ENCODE data around the gene OR6N1. TPM values are rescaled to one million over a fixed set of nuclear protein-coding genes. Genes with fewer than 3 reads are reported as not detected.

The OR6N1 gene
- total and polyA plus RNA-seq, 8 donors: not detected

DNA sequence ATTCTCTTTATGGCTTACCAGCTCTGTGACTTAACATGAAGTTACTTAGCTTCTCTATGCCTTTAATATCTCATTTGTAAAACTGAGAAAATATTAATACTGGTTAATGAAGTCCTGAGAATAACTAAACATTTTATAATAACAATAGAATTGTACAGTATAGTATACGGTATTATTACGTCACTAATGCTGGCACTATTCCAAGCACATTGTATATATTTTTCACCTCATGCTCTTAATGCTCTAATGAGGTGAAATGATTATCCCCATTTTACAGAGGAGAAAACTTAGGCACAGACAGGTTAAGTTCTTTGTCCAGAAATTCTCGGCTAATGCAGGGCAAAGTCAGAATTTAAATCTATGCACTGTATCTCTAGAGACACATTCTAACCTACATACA is 52.3 kb downstream of the OR6N1 start:
- ATAC-seq (no peak), FAIRE-seq (no peak), DNase-seq (no peak)
- WGBS, 2 donors: 38 to 52% methylated on average over 3 of the region's 3 CpGs
- peaks cover 0 to 9% (median 2%) of the 10 kb centered on the region in 4 donors for H3K27me3 ChIP-seq
- TF ChIP-seq, protein P1, sequence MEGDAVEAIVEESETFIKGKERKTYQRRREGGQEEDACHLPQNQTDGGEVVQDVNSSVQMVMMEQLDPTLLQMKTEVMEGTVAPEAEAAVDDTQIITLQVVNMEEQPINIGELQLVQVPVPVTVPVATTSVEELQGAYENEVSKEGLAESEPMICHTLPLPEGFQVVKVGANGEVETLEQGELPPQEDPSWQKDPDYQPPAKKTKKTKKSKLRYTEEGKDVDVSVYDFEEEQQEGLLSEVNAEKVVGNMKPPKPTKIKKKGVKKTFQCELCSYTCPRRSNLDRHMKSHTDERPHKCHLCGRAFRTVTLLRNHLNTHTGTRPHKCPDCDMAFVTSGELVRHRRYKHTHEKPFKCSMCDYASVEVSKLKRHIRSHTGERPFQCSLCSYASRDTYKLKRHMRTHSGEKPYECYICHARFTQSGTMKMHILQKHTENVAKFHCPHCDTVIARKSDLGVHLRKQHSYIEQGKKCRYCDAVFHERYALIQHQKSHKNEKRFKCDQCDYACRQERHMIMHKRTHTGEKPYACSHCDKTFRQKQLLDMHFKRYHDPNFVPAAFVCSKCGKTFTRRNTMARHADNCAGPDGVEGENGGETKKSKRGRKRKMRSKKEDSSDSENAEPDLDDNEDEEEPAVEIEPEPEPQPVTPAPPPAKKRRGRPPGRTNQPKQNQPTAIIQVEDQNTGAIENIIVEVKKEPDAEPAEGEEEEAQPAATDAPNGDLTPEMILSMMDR (IDR thresholded peaks at IDR 0.05): no peak
- no peak overlapping the region for H3K27ac ChIP-seq
- no peaks in the 10 kb centered on the region for H3K4me1 ChIP-seq
- intact Hi-C loops (cut with DNase I): no loop called here
- no peaks in the 10 kb centered on the region for H3K9me3 ChIP-seq
- H3K36me3 ChIP-seq: no peaks in the 10 kb centered on the region
- H3K4me3 ChIP-seq: no peak overlapping the region

DNA sequence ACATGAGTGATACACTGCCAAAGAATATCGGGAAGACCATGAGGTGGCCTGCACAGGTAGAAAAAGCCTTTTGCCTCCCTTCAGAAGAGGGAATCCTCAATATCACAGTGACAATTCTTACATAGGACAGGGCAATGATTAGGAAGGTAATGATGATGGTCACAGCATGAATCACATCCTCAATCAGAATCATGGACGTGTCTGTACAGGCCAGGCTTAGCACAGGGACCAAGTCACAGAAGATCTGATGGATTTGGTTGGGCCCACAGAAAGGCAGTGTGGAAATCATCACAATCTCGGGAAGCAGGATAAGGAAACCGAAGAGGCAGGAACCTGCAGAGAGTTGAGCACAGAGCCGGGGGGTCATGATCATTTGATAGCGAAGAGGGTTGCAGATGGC is 54.7 kb downstream of the OR6N1 start:
- H3K9me3 ChIP-seq: no peaks in the 10 kb centered on the region
- H3K4me1 ChIP-seq: no peaks in the 10 kb centered on the region
- ATAC-seq (no peak), DNase-seq (no peak), FAIRE-seq (no peak)
- WGBS, 2 donors: 58 to 65% methylated on average over 6 of the region's 6 CpGs
- H3K27ac ChIP-seq: no peak overlapping the region
- H3K4me3 ChIP-seq: no peak overlapping the region
- TF ChIP-seq, protein P1 (IDR thresholded peaks at IDR 0.05): no peak
- peaks cover 0 to 9% (median 4%) of the 10 kb centered on the region in 4 donors for H3K27me3 ChIP-seq
- no peaks in the 10 kb centered on the region for H3K36me3 ChIP-seq
- intact Hi-C loops (cut with DNase I): no loop called here

DNA sequence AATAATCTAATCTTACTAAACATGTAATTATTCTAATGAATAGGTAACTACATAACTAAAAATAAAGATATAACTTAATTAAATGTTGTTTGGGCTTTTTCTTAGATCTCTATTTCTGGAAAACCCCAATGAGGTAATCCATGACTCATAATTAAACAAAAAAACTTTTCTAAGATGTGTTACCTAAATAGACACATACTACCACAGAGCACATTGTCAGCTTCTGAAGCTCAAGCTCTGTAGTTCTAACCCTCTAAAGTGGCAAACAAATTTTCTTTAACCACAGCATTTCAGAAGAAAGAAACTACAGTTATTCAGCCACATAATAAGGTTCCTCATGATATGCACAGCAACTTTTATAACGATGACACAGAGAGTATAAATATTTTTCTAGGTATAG is 55.7 kb downstream of the OR6N1 start:
- Histone ChIP-seq H3K36me3 (no peaks in the 10 kb centered on the region), H3K9me3 (no peaks in the 10 kb centered on the region), H3K4me3 (no peak overlapping the region), H3K4me1 (no peaks in the 10 kb centered on the region), H3K27me3 (peaks cover 0 to 9% (median 3%) of the 10 kb centered on the region in 4 donors), H3K27ac (no peak overlapping the region)
- 59 to 78% methylated on average over 1 of the region's 1 CpG for WGBS, 2 donors
- no peak for ATAC-seq
- no peak for FAIRE-seq
- no peak for DNase-seq
- intact Hi-C loops (cut with DNase I): no loop called here
- TF ChIP-seq, protein P1 (IDR thresholded peaks at IDR 0.05): no peak

DNA sequence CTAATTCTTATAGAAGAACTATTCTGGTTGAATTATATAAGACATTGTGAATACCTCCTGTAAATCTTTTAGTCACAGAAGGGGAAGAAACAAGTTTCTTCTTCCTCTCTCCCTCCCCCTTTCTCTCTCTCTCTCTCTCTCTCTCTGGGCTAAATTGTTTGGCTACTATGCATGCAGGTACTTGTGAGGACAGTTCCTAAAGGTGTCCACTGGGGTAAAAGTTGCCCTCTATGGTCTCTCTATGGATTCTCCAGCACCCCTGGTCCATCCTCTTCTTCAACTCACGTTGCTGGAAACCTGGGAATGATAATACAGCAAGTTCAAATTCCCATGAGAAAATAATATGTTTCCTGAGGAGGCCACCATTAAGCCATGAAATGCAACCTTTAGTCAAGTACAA is 57.2 kb downstream of the OR6N1 start:
- no peak for FAIRE-seq
- H3K9me3 ChIP-seq: no peaks in the 10 kb centered on the region
- H3K27me3 ChIP-seq: peaks cover 0 to 9% (median 2%) of the 10 kb centered on the region in 4 donors
- no peak for DNase-seq
- 15 to 27% methylated on average over 1 of the region's 1 CpG for WGBS, 2 donors
- intact Hi-C loops (cut with DNase I): no loop called here
- TF ChIP-seq, protein P1 (IDR thresholded peaks at IDR 0.05): no peak
- no peak overlapping the region for H3K4me3 ChIP-seq
- no peak overlapping the region for H3K27ac ChIP-seq
- no peaks in the 10 kb centered on the region for H3K36me3 ChIP-seq
- no peak for ATAC-seq
- H3K4me1 ChIP-seq: no peaks in the 10 kb centered on the region

Other genes with a start within 250 kb of the OR6N1 start
- gene OR6Y1, start 217.8 kb downstream of the OR6N1 start, total RNA-seq: not detected
- gene OR6Y1, start 217.8 kb downstream of the OR6N1 start, polyA plus RNA-seq: not detected
- not detected for gene OR6P1, start 201.6 kb downstream of the OR6N1 start, total RNA-seq
- gene OR6P1, start 201.6 kb downstream of the OR6N1 start, polyA plus RNA-seq: not detected
- gene OR10X1, start 192.3 kb downstream of the OR6N1 start, total RNA-seq: not detected
- not detected for gene OR10X1, start 192.3 kb downstream of the OR6N1 start, polyA plus RNA-seq
- gene OR10Z1, start 166.9 kb downstream of the OR6N1 start, total RNA-seq: not detected
- gene OR10Z1, start 166.9 kb downstream of the OR6N1 start, polyA plus RNA-seq: not detected
- gene SPTA1, start 85.5 kb downstream of the OR6N1 start, total RNA-seq: under 1 TPM in 2 of 6 donors, not detected in 4; 0.03 to 0.13 TPM
- gene SPTA1, start 85.5 kb downstream of the OR6N1 start, polyA plus RNA-seq: under 1 TPM in 1 of 2 donors, not detected in 1; 0.09 TPM
- not detected for gene OR6K2, start 71.5 kb downstream of the OR6N1 start, total RNA-seq
- not detected for gene OR6K2, start 71.5 kb downstream of the OR6N1 start, polyA plus RNA-seq
- gene OR6K3, start 51.5 kb downstream of the OR6N1 start, total RNA-seq: not detected
- gene OR6K3, start 51.5 kb downstream of the OR6N1 start, polyA plus RNA-seq: not detected
- gene OR6K6, start 17.5 kb downstream of the OR6N1 start, total RNA-seq: not detected
- not detected for gene OR6K6, start 17.5 kb downstream of the OR6N1 start, polyA plus RNA-seq
- not detected for gene OR6N2, start 9.0 kb upstream of the OR6N1 start, total RNA-seq
- not detected for gene OR6N2, start 9.0 kb upstream of the OR6N1 start, polyA plus RNA-seq
- gene MNDA, start 59.2 kb upstream of the OR6N1 start, total RNA-seq: 1 to 10 TPM in 3 of 6 donors, under 1 TPM in 3; 0.14 to 7.0 (median 1.5) TPM
- 1 to 10 TPM in 1 of 2 donors, under 1 TPM in 1; 0.76 to 1.1 TPM for gene MNDA, start 59.2 kb upstream of the OR6N1 start, polyA plus RNA-seq
- under 1 TPM in 4 of 6 donors, not detected in 2; 0.18 to 0.47 (median 0.26) TPM for gene PYHIN1, start 159.4 kb upstream of the OR6N1 start, total RNA-seq
- under 1 TPM in 1 of 2 donors, not detected in 1; 0.12 TPM for gene PYHIN1, start 159.4 kb upstream of the OR6N1 start, polyA plus RNA-seq
- gene IFI16, start 237.7 kb upstream of the OR6N1 start, total RNA-seq: 10 to 100 TPM in 3 of 6 donors, 1 to 10 TPM in 3; 3.1 to 29.0 (median 8.3) TPM
- 10 to 100 TPM; 13.8 to 17.4 TPM for gene IFI16, start 237.7 kb upstream of the OR6N1 start, polyA plus RNA-seq